ENCODE data around the gene DGLUCY.

DGLUCY gene

DNA sequence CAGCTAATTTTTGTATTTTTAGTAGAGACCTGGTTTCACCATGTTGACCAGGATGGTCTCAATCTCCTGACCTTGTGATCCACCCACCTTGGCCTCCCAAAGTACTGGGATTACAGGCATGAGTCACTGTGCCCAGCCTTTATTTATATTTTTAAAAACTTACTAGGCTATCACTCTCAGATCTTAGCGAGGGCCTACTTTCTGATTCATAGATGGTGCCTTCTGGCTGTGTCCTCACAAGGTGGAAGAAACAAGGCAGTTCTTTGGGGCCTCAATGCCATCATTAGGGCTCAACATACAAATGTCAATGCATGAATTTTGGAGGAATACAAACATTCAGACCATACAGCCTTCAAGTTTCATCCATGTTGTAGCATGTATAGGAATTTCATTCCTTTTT is 2.4 kb upstream of the DGLUCY start:
- in situ Hi-C loops (cut with HindIII; ENCODE audit: low pct_ligation_motif_present, low sequenced_read_pairs), result no loop called here
- Histone ChIP-seq H3K27ac (no peak overlapping the region), H3K36me3 (replicated peaks) (no peaks in the 10 kb centered on the region), H3K27me3 (replicated peaks) (no peaks in the 10 kb centered on the region), H3K4me3 (ENCODE audit: low read depth, low read length) (no peak overlapping the region)
- DNase-seq, result no peak
- TF ChIP-seq, protein P1, sequence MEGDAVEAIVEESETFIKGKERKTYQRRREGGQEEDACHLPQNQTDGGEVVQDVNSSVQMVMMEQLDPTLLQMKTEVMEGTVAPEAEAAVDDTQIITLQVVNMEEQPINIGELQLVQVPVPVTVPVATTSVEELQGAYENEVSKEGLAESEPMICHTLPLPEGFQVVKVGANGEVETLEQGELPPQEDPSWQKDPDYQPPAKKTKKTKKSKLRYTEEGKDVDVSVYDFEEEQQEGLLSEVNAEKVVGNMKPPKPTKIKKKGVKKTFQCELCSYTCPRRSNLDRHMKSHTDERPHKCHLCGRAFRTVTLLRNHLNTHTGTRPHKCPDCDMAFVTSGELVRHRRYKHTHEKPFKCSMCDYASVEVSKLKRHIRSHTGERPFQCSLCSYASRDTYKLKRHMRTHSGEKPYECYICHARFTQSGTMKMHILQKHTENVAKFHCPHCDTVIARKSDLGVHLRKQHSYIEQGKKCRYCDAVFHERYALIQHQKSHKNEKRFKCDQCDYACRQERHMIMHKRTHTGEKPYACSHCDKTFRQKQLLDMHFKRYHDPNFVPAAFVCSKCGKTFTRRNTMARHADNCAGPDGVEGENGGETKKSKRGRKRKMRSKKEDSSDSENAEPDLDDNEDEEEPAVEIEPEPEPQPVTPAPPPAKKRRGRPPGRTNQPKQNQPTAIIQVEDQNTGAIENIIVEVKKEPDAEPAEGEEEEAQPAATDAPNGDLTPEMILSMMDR (IDR thresholded peaks at IDR 0.05; ENCODE audit: low read depth, low read length, missing control alignments), result no peak

DNA sequence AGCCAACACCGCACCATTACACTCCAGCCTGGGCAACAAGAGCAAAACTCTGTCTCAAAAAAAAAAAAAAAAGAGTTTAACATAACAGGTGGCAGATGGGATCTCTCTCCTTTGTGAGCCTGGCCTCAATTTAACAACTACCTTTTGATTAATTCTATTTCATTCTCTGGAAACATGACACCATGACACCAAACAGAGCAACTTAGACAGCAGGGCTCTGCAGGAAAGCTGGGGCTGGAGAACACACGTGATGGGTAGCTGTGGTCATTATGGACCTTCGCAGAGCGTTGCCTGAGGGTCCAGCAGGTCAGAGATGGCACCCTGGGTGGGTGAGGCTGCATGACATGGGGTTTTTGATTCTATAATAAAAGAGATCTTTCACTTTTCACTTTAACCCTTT is 1.7 kb upstream of the DGLUCY start:
- Histone ChIP-seq H3K4me3 (ENCODE audit: low read depth, low read length) (no peak overlapping the region), H3K27me3 (replicated peaks) (no peaks in the 10 kb centered on the region), H3K27ac (no peak overlapping the region), H3K36me3 (replicated peaks) (no peaks in the 10 kb centered on the region)
- in situ Hi-C loops (cut with HindIII; ENCODE audit: low pct_ligation_motif_present, low sequenced_read_pairs), result no loop called here
- DNase-seq, result no peak
- TF ChIP-seq, protein P1 (IDR thresholded peaks at IDR 0.05; ENCODE audit: low read depth, low read length, missing control alignments), result no peak

DNA sequence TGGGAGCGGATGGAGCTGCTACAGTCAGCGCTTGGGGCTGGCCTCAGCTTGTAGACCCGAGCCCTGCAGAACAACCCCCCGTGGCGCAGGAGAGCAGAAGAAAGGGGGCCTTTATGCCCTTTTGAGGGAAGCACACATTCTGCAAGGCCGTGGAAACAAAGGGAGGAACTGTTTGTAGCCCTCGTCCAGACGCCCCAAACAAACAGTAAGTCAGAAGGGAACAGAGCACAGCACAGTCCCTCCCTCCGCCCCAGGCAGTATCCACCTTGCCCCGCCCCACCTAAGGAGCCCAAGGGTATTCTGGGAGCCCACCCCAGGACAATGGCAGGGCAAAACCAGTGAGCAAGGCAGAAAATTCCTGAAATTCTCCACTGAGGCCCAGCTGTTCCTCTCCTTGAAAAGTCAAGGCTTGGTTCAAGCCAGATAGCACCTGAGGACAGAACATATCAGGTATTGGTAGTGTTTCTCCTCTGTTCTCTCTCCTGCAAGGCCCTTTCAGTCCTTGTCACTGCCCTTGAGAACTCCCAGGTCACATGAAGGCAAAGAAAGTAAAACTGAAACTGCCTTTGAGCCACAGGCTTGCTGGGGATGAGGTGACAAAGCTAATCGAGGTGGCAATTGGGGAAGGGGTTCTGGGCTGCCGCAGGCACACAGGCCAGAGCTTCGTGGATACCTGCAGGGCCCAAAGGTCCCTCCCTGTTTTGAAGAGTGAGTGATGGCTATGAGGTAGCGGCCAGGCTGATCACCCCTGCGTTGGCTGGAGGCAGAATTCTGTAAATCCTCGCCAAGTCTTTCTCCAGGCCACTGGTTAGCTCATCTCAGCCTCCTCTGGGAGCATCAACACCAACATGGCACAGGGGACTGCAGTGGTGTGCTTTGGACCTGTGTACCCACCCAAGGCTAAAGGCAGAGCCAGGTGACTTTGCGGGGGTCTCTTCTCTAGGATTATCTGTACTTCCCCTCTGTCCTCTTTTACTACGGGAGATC is 499 bp downstream of the DGLUCY start:
- H3K27ac ChIP-seq, result peak overlapping the region; percentile 69
- H3K36me3 ChIP-seq (replicated peaks), result no peaks in the 10 kb centered on the region
- DNase-seq, result peak; percentile 76
- no peaks in the 10 kb centered on the region for H3K27me3 ChIP-seq (replicated peaks)
- peak overlapping the region; percentile 56 for H3K4me3 ChIP-seq (ENCODE audit: low read depth, low read length)
- TF ChIP-seq, protein P1 (IDR thresholded peaks at IDR 0.05; ENCODE audit: low read depth, low read length, missing control alignments), result no peak
- in situ Hi-C loops (cut with HindIII; ENCODE audit: low pct_ligation_motif_present, low sequenced_read_pairs), result no loop called here

DNA sequence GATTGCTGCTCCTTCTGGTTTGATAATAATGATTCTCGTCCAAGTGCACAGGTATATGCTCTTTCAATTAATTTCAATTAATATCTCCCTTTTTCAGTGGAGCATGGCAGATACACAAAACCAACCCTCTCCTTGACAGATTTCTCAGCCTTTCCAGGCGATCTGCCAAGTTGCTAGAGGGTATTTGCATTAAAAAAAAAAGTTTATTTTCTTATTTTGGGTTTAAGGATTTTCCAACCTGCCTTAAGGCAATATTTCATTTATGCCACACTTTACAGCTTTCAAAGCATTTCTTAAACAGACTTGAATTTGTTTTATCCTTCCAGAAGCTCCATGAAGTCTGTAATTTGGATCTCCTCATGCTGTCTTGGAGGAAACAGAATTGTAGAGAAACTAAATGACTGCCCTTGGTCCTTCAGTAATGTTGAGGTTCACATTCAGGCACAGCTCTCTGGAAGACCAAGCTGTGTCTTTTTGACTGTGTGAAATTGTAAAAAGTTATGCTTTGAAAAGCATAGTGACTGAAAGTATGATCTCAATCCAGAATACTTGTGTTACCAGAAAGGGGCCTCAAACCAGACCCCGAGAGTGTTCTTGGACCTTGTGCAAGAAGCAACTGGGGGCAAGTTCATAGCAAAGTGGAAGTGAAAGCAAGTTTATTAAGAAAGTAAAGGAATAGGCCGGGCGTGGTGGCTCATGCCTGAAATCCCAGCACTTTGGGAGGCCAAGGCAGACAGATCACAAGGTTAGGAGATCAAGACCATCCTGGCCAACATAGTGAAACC is 2.3 kb downstream of the DGLUCY start:
- no peak for DNase-seq
- TF ChIP-seq, protein P1 (IDR thresholded peaks at IDR 0.05; ENCODE audit: low read depth, low read length, missing control alignments), result no peak
- in situ Hi-C loops (cut with HindIII; ENCODE audit: low pct_ligation_motif_present, low sequenced_read_pairs), result no loop called here
- H3K27me3 ChIP-seq (replicated peaks), result no peaks in the 10 kb centered on the region
- no peaks in the 10 kb centered on the region for H3K36me3 ChIP-seq (replicated peaks)
- H3K27ac ChIP-seq, result no peak overlapping the region
- no peak overlapping the region for H3K4me3 ChIP-seq (ENCODE audit: low read depth, low read length)

DNA sequence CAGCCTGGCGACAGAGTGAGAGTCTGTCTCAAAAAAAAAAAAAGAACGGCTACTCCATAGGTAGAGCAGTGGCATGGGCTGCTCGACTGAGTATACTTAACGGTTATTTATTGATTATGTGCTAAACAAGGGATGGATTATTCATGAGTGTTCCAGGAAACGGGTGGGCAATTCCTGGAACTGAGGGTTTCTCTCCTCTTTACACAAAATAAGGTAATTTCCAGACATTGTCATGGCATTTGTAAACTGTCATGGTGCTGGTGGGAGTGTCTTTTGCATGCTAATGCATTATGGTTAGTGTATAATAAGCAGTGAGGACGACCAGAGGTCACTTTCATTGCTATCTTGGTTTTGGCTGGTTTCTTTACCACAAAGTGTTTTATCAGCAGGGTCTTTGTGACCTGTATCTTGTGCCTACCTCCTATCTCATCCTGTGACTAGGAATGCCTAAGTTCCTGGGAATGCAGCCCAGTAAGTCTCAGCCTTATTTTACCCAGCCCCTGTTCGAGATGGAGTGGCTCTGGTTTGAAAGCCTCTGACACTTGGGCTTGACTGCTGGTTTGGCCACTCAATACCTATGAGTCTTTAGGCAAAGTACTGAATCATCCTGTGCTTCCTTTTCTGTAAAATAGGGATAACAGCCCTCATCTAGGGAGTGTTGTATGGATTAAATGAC is 3.2 kb downstream of the DGLUCY start:
- no peak overlapping the region for H3K4me3 ChIP-seq (ENCODE audit: low read depth, low read length)
- TF ChIP-seq, protein P1 (IDR thresholded peaks at IDR 0.05; ENCODE audit: low read depth, low read length, missing control alignments), result no peak
- DNase-seq, result no peak
- no peak overlapping the region for H3K27ac ChIP-seq
- in situ Hi-C loops (cut with HindIII; ENCODE audit: low pct_ligation_motif_present, low sequenced_read_pairs), result no loop called here
- H3K36me3 ChIP-seq (replicated peaks), result no peaks in the 10 kb centered on the region
- H3K27me3 ChIP-seq (replicated peaks), result no peaks in the 10 kb centered on the region

Measured in brain microvascular endothelial cell (primary cell).